Measurements from ENCODE around the gene LEUTX.
"Not testable (repeated sequence)": the region's sequence is repeated elsewhere in the genome, so short reads cannot be mapped to it uniquely, and the experiment has no call there.

LEUTX gene

GRCh38 chr19:39813264-39813993, 34.8 kb downstream of the LEUTX start:
- no peak for DNase-seq
- peaks cover 3% of the 10 kb centered on the region; the same call in 1 of the 2 replicates for H3K36me3 ChIP-seq
- H3K9me3 ChIP-seq (ENCODE audit: severe bottlenecking) = no peaks in the 10 kb centered on the region
- H3K27me3 ChIP-seq (ENCODE audit: insufficient read depth, low read depth, severe bottlenecking) = no peaks in the 10 kb centered on the region
- no peak overlapping the region for H3K27ac ChIP-seq
- TF ChIP-seq CTCF (IDR thresholded peaks at IDR 0.05; ENCODE audit: low read depth, low read length) = no peak
- H3K4me3 ChIP-seq (ENCODE audit: low read depth, low read length) = no peak overlapping the region

GRCh38 chr19:39814111-39814510, 35.5 kb downstream of the LEUTX start:
- H3K27me3 ChIP-seq (ENCODE audit: insufficient read depth, low read depth, severe bottlenecking); H3K27ac ChIP-seq; H3K9me3 ChIP-seq (ENCODE audit: severe bottlenecking); H3K4me3 ChIP-seq (ENCODE audit: low read depth, low read length); H3K36me3 ChIP-seq; DNase-seq: not testable (repeated sequence)

- no peak for DNase-seq
- no peak overlapping the region for H3K4me3 ChIP-seq (ENCODE audit: low read depth, low read length)
- H3K36me3 ChIP-seq = peaks cover 3% of the 10 kb centered on the region; the same call in 1 of the 2 replicates
- H3K27me3 ChIP-seq (ENCODE audit: insufficient read depth, low read depth, severe bottlenecking) = no peaks in the 10 kb centered on the region
- H3K9me3 ChIP-seq (ENCODE audit: severe bottlenecking) = no peaks in the 10 kb centered on the region
- no peak overlapping the region for H3K27ac ChIP-seq
- no peak for TF ChIP-seq CTCF (IDR thresholded peaks at IDR 0.05; ENCODE audit: low read depth, low read length)
Observed at GRCh38 chr19:39814595-39814994, 35.9 kb downstream of the LEUTX start.

- H3K36me3 ChIP-seq = peaks cover 3% of the 10 kb centered on the region; the same call in 1 of the 2 replicates
- no peak overlapping the region for H3K27ac ChIP-seq
- TF ChIP-seq CTCF (IDR thresholded peaks at IDR 0.05; ENCODE audit: low read depth, low read length) = no peak
- no peaks in the 10 kb centered on the region for H3K27me3 ChIP-seq (ENCODE audit: insufficient read depth, low read depth, severe bottlenecking)
- no peaks in the 10 kb centered on the region for H3K9me3 ChIP-seq (ENCODE audit: severe bottlenecking)
- H3K4me3 ChIP-seq (ENCODE audit: low read depth, low read length) = no peak overlapping the region
- DNase-seq = no peak
Observed at GRCh38 chr19:39816287-39817048, 37.8 kb downstream of the LEUTX start.

- H3K27ac ChIP-seq = no peak overlapping the region
- no peaks in the 10 kb centered on the region for H3K27me3 ChIP-seq (ENCODE audit: insufficient read depth, low read depth, severe bottlenecking)
- no peak for TF ChIP-seq CTCF (IDR thresholded peaks at IDR 0.05; ENCODE audit: low read depth, low read length)
- peaks cover 3% of the 10 kb centered on the region; the same call in 1 of the 2 replicates for H3K36me3 ChIP-seq
- no peak for DNase-seq
- H3K4me3 ChIP-seq (ENCODE audit: low read depth, low read length) = no peak overlapping the region
- H3K9me3 ChIP-seq (ENCODE audit: severe bottlenecking) = no peaks in the 10 kb centered on the region
Observed at GRCh38 chr19:39817888-39818561, 39.4 kb downstream of the LEUTX start.

GRCh38 chr19:39818626-39819097, 40.0 kb downstream of the LEUTX start:
- no peak overlapping the region for H3K4me3 ChIP-seq (ENCODE audit: low read depth, low read length)
- H3K27ac ChIP-seq = no peak overlapping the region
- no peaks in the 10 kb centered on the region for H3K27me3 ChIP-seq (ENCODE audit: insufficient read depth, low read depth, severe bottlenecking)
- H3K36me3 ChIP-seq = peaks cover 3% of the 10 kb centered on the region; the same call in 1 of the 2 replicates
- H3K9me3 ChIP-seq (ENCODE audit: severe bottlenecking) = no peaks in the 10 kb centered on the region
- TF ChIP-seq CTCF (IDR thresholded peaks at IDR 0.05; ENCODE audit: low read depth, low read length) = no peak
- no peak for DNase-seq
